Stimulated activated CD4-positive, alpha-beta T cell treated with anti-CD3 and anti-CD28 coated beads, Interleukin-1b, Interleukin-23, amount 100 ng/mL, for 48 hours (primary cell): ENCODE data around the gene LRRTM3.

ENCODE experiments used
- DNase-seq: peaks from one replicate; pipeline ENCODE4 v3.0.0-alpha.2; 2020

LRRTM3 gene

GRCh38 chr10:67141300-67141699, 215.5 kb downstream of the LRRTM3 start:
- no peak for DNase-seq

DNA sequence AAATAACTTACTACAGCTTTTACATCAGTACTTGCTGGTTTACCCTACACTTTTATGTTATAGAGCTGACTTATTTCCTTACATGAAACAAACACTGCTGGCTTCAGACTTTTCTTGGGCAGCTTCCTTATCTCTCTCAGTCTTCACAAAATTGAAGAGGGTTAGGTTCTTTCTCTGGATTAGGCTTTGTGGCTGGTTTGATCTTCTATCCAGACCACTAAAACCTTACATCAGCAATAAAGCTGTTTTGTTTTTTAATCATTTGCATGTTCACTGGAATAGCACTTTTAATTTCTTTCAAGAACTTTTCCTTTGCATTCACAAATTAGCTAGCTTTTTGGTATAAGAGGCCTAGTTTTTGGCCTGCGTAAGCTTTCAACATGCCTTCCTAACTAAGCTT, 218.7 kb downstream of the LRRTM3 start:
- no peak for DNase-seq
